Stimulated activated CD4-positive, alpha-beta T cell treated with anti-CD3 and anti-CD28 coated beads, Interleukin-4, amount 100 ng/mL, for 1 hour (primary cell): ENCODE data around the gene TAF12.
A peak's percentile ranks its signal among the peaks of the same experiment; 100 is the strongest.
"Not testable (repeated sequence)": the region's sequence is repeated elsewhere in the genome, so short reads cannot be mapped to it uniquely, and the experiment has no call there.

Experiments
- DNase-seq: peaks from one replicate; pipeline ENCODE4 v3.0.0-alpha.2; 2020

Gene TAF12

GRCh38 chr1:28580722-28581530, 61.9 kb downstream of the TAF12 start:
- peak; percentile 61 for DNase-seq

- no peak for DNase-seq
Observed at GRCh38 chr1:28579401-28579800, 63.5 kb downstream of the TAF12 start.

DNA sequence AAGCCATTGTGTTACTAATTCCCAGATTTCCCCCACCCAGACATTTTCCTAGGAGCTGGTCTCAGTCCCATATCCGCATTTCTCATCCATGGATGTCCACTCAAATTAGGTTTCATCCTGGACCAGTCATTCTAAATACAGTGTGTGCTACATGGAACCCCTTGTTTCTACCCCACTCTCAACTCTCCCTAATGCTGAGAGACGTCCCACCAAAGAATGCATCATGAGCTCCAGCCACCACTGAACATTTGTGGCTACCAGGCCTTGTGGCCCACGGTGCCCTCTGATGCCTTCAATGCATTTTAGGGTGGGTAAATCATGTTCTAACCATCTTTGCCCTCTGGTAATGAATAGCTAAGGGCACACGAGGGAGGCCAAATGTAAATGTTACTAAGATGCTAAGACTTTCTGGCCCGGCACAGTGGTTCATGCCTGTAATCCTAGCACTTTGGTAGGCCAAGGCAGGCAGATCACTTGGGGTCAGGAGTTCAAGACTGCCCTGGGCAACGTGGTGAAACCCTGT, 64.1 kb downstream of the TAF12 start:
- DNase-seq: no peak

GRCh38 chr1:28577738-28578536, 64.9 kb downstream of the TAF12 start:
- peak; percentile 20 for DNase-seq

- DNase-seq: peak; percentile 35
Observed at GRCh38 chr1:28577052-28577678, 65.7 kb downstream of the TAF12 start.

DNA sequence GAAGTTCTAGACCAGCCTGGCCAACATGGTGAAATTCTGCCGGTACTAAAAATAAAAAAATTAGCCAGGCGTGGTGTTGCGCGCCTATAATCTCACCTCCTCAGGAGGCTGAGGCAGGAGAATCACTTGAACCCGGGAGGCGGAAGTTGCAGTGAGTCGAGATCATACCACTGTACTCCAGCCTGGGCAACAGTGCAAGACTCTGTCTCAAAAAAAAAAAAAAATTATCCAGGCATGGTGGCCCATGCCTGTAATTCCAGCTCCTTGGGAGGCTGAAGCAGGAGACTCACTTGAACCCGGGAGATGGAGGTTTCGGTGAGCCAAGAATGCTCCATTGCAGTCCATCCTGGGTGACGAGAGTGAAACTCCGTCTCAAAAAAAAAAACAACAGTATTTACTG, 69.3 kb downstream of the TAF12 start:
- no peak for DNase-seq

GRCh38 chr1:28572891-28573290, 70.0 kb downstream of the TAF12 start:
- not testable (repeated sequence) for DNase-seq

DNA sequence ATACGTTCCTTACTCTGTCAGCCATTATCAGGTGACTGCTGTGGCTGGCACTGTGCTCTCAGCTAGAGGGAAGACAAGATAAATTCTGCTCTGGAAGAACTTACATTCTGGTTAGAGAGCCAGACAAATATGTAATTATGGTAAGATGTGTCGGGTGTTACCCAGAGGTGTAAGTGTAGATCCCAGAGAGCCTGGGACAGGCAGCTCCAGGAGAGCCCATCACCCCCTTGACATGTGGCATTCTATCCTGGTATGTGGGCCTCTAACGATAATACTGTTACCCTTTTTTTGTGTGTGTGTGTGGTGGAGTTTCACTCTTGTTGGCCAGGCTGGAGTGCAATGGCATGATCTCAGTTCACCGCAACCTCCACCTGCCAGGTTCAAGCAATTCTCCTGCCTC, 71.0 kb downstream of the TAF12 start:
- DNase-seq: no peak

GRCh38 chr1:28566931-28567330, 75.9 kb downstream of the TAF12 start:
- DNase-seq: no peak

GRCh38 chr1:28565726-28566125, 77.1 kb downstream of the TAF12 start:
- DNase-seq: no peak

- no peak for DNase-seq
Observed at GRCh38 chr1:28565040-28565439, 77.8 kb downstream of the TAF12 start.

GRCh38 chr1:28564310-28564709, 78.6 kb downstream of the TAF12 start:
- DNase-seq: no peak

GRCh38 chr1:28560886-28561285, 82.0 kb downstream of the TAF12 start:
- no peak for DNase-seq
